CD1c-positive myeloid dendritic cell (primary cell): ENCODE data around the gene PFKM.

Source experiments
- DNase-seq: peaks from one replicate; pipeline ENCODE4 v3.0.0-alpha.2; 2016; ENCODE audit errors: extremely low spot score

The PFKM gene

DNA sequence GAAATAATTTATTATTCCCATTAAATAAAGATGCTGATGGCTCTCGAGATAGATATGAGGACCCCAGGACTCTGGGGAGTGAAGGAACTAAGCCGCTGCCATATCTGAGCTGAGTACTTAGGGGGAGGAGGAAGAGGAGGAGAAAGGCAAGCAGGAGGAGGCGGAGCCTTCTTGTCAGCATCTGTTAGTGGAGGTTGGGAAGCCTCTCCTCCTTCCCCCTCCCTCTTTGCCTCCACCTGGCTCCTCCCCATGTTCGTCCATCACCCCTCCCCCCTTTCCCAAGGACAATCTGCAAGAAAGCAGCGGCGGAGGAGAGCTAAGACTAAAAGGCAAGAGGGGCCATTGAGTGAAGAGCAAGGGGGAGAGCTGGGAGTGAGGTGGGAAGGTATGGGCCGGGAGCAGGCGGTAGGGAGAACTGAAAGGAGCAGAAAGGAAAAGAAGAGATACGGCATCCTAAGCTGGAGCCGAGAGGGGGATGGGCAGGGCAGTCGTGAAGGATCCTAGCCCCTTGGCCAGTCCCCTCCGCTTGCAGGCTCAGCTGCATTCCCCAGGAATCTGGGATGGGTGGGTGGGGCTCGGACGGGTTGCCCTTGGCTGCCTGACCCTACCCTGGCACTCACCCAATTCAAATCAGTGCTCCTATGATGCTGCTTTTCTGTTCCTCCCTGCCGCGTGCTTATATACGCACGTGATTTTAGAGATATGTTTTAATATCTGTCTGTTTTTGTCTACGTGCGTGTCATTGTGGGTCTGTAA, at the start of gene PFKM:
Gene PFKM (plus strand): TSS at position 287 of the 756 bp plus-strand sequence. CDS start 3,411 bp downstream, outside the sequence.
- peak; percentile 47 for DNase-seq

DNA sequence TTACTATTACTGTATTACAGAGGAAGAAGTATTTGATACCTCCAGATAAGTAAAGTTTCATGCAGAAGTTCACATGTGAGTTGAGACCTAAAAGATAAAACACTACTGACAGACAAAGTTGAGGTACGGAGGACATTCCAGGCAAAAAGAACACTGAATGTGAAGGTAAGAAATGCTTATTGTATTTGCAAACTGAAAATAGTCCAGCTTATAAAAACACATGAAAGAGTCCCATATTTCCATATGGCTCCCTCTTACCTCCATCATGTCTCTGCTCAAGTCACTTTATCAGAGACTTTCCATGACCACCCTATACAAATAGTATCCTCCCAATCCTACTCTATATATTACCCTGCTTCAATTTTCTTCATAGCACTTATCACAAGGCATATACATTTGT, 49.1 kb upstream of the PFKM start:
- DNase-seq = no peak

DNA sequence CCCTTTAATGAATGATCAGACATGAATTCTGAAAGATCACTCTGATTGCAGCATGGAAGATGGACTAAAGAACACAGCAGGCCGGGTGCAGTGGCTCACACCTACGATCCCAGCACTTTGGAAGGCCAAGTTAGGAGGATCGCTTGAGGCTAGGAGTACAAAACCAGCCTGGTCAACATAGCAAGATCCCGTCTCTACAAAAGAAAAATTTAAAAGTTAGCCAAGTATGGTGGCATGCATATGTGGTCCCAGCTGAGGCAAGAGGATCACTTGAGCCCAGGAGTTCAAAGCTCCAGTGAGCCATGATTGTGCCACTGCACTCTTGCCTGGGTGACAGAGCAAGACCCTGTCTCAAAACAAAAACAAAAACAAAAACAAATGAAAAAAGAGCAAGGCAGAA, 48.4 kb upstream of the PFKM start:
- no peak for DNase-seq

DNA sequence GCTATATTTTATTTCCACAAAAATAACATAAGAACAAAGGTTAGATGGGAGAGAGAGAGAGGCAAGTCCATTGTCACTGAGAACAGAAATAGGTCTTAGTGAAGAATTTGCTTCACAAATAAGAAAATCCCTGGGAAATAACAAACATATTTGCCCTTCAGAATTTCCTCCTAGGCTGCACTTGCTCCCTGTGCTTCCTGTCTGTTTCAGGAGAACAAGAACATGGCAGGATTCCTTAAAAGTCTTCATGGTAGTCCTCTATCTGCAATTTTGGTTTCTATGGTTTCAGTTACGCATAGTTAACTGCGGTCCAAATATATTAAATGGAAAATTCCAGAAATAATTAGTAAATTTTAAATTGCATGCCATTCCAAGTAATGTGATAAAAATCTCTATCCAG, 47.4 kb upstream of the PFKM start:
- no peak for DNase-seq

DNA sequence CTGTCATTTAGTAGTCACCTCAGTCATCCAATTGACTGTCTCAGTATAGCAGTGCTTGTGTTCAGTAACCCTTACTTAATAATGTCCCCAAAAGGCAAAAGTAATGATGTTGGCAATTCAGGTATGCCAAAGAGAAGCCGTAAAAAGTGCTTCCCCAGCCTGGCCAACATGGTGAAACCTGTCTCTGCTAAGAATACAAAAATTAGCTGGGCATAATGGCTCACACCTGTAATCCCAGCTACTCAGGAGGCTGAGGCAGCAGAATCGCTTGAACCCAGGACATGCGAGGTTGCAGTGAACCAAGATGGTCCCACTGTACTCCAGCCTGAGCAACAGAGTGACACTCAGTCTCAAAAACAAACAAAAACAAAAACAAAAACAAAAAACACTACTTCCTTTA, 46.9 kb upstream of the PFKM start:
- no peak for DNase-seq

DNA sequence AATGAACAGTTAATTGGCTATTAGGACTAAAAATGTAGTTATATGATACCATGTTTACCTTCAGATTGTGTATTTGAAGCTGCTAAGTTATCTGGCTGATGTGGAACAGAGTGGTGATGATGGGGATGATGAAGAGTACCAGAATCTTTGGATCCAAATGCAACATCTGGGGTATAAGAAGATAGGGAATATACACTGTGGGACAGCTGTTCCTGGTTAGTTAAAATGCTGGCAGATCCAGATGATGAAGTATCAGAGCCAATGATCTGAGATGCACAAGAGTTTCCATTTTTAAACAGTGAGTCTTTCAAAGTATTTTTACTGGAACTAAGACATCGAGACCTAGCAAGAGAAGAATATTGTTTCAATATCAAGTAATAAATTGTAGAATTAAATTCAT, 44.9 kb upstream of the PFKM start:
- DNase-seq = no peak

DNA sequence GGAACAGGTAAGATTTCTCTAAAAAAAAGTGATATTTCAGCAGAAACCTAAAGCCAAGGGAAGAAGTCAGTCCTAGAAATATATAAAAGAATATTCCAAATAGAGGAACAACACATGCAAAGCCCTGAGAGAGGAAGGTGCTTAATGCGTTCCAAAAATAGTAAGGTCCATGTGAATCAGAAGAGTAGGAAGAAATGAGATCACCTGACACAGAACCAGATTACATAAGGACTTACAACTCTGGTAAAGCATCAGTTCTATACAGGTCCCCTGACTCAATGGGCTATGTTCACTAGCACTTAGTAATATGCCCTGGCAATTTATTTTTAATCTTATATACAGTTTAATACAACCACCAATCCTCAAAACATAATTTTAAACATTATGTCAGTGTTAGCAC, 43.3 kb upstream of the PFKM start:
- no peak for DNase-seq

DNA sequence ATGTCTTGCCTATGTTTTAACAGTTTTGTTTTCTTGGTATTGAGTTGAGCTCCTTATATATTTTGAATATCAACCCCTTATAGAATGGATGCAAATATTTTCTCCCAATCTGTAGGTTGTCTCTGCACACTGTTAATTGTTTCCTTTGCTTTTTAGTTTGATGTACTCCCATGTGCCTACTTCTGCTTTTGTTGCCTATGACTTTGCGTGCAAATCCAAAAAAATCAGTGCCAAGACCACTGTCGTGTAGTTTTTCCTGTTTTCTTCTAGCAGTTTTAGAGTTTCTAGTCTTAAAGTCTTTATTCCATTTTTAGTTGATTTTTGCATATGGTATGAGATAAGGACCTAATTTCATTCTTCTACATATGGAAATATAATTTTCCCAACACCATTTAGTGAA, 42.1 kb upstream of the PFKM start:
- DNase-seq = no peak

DNA sequence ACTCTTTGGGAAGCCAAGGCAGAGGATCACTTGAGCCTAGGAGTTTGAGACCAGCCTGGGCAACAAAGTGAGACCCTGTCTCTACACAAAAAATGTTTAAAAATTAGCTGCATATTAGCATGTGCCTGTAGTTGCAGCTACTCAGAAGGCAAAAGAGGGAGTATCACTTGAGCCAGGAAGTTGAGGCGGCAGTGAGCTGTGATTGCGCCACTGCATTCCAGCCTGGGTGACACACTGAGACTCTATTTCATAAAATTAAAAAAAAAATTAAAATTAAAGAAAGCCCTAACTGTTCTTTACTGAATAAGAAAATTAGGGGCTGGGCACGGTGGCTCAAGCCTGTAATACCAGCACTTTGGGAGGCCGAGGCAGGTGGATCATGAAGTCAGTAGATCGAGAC, 40.3 kb upstream of the PFKM start:
- no peak for DNase-seq

DNA sequence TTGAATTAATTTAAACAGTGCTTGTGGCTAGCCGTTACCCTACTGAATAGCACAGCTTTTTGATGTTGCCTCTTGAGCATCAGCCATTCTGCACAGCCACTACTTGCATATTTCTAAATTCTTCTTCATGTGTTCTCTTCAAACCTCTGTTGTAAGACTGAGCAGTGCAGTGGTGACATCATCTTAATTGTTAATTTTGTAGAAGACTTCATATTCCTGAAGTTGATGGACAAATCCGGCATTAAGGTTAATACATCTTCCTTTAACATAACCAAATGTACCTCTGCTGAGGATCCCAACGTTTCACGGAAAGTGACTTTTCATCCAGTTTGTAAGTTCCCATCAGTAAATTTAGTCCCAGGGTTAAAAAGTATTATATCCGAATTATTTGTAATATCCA, 38.9 kb upstream of the PFKM start:
- no peak for DNase-seq

DNA sequence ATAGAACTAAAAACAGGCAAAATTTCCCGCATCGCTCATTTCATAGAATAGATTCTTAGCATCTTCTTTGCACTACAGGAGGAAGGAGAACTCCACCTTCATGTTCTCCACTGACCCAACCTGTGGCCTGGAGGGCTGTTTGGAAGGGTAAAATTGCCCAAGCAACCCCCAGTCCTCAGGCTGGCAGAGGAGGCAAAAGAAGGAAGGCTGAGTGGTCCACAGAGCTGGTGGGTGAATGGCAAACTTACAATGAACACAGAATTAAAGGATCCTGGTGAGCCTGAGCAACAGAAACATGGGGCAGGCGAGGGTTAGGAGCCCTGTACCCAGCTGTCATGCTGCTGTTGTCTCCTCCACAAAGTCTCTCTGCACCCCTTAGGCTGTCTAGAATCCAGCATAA, 38.3 kb upstream of the PFKM start:
- DNase-seq = no peak

DNA sequence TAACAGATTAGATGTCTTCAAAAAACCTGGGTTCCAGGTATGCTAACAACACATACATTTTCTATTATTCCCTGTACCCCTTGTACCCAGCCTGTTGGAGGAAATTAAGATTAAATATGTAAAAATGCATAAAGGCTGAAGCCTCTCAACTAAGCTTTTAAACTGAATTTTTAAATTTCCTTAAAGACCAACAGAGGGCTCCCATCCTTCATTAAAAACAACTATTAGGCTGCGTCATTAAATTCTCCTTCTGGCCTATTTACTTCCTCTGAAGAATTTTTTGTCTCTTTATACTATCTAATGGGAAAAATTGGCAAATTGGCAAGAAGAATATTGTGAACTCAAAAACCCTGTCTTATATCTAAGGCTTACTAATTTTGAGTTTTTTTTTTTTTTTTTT, 35.1 kb upstream of the PFKM start:
- peak; percentile 7 for DNase-seq

DNA sequence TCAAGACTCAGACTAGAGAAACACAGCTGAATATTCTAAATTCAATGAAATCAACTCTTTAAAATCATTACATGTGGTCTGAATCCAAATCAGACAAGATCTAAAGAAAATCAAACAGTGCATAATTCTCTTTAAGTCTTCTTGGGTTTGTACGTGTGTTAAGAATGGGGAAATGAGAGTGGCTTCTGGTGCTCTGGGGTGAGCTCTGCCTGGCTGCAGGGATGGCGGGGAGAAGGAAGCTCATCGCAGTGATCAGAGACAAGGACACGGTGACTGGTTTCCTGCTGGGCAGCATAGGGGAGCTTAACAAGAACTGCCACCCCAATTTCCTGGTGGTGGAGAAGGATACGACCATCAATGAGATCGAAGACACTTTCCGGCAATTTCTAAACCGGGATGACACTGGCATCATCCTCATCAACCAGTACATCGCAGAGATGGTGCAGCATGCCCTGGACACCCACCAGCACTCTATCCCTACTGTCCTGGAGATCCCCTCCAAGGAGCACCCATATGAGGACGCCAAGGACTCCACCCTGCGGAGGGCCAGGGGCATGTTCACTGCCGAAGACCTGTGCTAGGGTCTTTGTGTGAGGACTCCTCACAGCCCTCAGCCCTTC, 34.2 kb upstream of the PFKM start:
- no peak for DNase-seq

DNA sequence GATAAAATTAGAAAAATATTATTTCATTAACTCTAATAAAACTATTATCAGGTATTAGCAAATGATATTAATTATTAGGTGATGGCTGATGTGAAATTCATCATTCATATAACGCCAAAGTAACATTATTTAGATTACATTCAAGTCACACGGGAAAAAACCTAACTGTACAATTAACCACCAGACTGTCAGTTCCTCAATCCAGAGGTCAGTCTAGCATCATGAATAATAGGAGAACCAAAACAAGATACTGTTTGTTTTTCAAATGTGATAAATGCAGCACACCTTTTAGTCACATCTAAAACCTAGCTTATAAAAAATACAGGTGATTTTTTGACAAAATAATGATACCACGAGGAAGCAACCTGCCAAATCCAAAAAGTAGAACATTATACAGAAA, 32.8 kb upstream of the PFKM start:
- no peak for DNase-seq

DNA sequence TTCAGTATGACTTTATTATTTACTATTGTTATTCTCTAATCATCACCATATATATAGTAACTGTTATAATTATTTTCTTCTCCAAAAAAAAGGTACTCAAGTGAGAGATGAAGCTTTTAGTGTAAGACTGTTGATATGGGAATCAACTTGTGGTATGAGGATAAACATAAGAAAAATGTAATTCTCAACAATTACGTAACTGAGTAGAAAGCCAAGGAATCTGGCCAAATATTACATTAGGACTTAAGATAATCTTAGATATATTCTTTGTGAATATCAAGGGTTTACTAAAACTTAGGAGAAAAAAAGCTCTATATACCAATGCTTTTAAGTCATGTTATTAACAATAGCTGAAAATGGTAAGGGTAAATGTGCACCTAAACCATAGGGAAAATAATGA, 26.6 kb upstream of the PFKM start:
- no peak for DNase-seq

DNA sequence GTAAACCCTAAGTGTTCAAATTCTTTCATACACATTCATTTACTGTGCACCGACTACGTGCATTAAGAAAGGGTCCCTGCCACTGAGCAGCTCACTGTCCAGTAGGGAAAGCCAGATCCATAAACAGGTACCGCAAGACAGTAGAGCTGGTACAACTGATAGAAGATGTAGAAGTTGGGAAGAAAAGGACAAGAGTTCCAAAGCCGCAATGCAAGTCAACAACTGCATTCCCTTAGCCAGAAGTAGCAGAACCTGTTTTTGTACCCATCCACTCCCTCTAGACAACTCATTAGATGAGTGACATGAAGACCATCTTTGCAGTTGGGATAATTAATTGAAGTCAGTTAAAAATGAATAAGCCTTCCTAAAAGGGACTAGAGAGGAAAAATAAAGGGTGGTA, 14.6 kb upstream of the PFKM start:
- DNase-seq = no peak

DNA sequence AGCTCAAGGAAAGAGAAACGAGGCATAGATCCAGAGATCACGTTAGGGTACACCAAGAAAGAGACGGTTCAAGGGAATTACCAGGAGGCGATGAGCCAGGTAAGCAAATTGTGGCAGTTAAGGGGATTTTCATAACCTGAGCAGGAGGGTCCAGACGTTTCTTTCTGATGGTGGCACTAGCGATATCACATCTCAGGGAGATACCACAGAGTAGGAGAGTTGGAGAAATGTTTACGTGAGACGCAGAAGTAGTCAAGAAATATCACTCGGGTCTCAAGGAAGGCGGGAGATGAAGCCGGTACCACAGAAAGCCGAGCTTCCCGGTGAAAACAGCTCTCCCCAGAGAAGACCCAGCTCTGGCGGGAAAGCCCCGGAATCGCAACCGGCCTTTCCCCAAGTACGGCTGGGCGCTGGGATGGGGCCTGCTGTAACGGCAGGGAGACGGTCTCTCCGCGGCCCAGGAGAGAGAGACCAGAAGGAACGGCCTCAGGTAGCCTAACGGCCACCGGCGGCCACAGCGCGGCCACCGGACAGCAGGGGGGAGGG, 13.8 kb upstream of the PFKM start:
- DNase-seq = peak; percentile 33

DNA sequence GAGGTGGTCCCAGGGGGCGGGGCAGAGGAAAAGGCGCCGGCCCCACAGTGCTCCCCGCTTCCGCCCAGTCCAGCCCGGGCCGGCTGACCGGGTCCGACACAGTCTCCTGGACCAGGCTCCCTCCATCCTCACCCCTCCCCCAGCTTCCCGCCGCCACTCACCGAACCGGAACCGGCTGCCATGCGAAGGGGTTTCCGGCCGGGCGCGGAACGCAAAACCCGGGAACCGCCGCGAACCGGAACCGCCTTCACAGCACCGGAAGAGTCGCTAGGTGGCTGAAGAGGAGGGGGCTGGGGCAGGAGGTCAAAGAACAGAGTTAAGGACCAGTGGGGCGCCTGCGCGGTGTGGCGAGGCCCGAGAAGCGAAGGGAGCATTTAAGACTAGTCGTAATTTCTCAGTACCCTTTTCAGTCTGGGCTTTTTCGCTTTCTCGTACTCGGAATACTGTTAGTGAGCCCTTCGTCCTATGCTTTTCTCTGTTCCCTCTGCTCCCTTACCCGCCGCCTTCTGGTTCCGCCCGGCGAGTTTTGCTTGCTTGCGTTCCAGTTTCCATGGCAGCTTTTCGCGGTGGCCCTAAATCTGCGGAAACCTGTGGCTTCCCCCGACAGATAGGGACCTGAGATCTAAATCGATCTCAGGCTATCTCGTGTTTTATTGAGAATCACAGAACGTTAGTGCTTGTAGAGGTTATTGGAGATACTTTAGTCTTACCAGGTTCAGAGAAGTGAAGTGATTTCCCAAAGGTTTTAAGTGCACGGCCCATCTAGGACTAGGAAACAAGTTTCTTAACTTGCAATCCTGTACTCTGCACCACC, 13.1 kb upstream of the PFKM start, which contains the start of gene SENP1:
Gene SENP1 (minus strand): TSS at position 213 of the 814 bp plus-strand sequence. CDS start 4,607 bp downstream, outside the sequence.
- DNase-seq = peak; percentile 91

DNA sequence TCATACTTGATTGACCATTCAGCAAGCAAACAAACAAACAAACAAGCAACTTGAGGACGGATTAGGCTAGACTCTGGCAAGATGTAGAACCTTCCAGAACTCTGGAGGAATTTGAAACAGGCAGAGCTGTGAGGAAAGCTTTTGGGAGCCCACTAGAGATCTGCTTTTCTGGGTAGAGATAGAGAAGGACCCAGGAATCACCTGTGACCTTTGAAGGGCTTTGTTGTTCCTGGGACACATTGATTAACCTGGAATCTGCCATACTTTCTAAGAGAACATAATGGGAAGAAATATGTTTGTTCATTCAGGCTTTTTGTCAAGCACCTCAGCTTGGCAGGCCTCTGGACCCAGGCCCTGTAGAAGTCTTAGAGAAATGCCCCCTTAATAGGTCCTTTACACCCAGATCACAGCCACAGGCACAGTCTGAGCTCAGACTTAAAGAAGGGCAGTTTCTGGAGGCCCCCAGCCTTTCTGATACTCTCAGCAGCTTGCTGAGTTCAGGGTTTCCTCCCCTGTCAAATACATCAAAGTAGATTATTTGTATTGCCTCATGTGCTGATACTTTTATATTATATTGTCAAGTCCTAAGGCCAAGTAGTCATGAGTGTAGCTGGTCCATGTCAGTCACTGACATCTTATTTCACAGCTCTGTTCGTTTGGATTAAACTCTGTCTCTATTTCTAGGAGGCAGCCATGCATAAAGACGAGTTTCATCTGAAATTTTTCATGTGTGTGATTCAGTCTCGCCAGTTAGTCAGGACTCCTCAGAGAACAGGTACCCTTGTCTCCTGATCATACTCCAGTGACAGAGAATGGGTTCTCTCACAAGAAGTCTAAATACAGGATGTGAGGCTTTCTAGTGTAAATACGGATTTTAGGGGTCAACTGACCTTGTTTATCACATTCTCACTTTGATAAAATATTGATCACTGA, 12.2 kb upstream of the PFKM start:
- DNase-seq = no peak

DNA sequence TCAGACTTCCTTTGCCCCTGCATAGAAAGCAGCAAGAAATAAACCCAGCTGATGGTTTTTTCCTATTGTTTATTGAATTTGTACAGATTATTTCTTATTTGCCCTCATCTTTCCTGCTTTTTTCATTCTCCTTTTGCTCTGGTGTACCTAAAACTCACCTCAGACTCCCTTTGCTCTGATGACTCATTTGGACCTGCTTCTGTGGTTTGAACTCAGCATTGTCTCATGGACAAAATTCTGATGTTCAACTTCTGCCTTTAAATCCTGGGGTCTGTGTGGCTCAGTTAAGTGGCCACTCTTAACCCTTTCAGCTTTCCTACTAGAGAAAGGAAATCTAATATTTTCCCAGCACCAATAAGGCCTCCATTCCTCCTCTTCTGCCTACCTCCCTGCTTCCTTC, 9.7 kb upstream of the PFKM start:
- no peak for DNase-seq

DNA sequence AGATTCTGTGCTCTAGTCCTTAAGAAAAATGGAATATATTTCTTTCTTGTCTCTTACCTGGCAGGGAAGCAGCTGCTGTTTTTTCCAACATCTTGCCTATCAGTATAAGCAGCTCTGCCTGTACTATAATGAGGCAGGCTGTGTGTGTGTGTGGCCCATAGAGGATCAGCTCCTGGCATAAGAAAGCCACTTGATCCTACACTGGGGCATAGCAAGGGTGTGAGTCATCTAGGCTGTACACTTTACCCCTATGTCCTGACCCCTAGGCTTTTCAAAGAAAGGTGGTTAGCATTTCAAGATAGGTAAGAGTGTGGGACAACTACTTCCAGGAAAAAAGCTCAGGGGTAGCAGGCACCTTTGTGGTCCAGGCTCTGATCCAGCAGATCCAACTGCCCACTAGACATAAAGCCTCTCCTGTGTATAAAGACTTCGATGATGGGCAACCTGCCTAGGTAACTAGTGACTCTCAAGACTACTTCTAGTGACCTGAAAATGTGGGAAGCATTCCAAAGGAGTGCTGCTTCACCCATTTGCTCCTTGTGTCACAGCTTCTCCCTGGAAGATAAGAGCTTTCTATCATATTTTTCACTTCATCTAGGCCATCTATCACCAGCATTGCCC, 8.4 kb upstream of the PFKM start:
- DNase-seq = no peak
